CD4-positive, CD25-positive, alpha-beta regulatory T cell (primary cell): ENCODE measurements around the gene PLEKHB1. TPM values are rescaled to one million over a fixed set of nuclear protein-coding genes. Genes with fewer than 3 reads are reported as not detected.

Experiments
- ATAC-seq, 2 donors: fragments of 150-1000 bp; cut with Tn5 transposase; one replicate each; pipeline ENCODE4 v1.10.0; 2021; ENCODE audit warnings: low read depth in 2 of 2, moderate number of reproducible peaks in 2 of 2, moderate library complexity in 1 of 2
- DNase-seq, 3 donors: peaks; one replicate each; pipeline versions ENCODE4 v3.0.0 to v3.0.0-alpha.2; 2012 to 2022; ENCODE audit warnings: mixed read lengths in 1 of 3
- H3K27ac ChIP-seq: one replicate; pipeline ENCODE4 v1.7.0; 2013; ENCODE audit warnings: mild to moderate bottlenecking, low read length; ENCODE audit not compliant: insufficient read depth, poor library complexity, severe bottlenecking
- H3K27me3 ChIP-seq: one replicate; pipeline ENCODE4 v1.7.0; 2013; ENCODE audit warnings: low read length; ENCODE audit not compliant: control insufficient read depth, insufficient read depth
- H3K36me3 ChIP-seq: one replicate; pipeline ENCODE4 v1.7.0; 2013; ENCODE audit warnings: mild to moderate bottlenecking, low read length, moderate library complexity; ENCODE audit not compliant: control insufficient read depth, insufficient read depth
- H3K4me1 ChIP-seq: 2 replicates; pipeline ENCODE4 v1.7.0; 2013; ENCODE audit warnings: mild to moderate bottlenecking, low read length; ENCODE audit not compliant: insufficient read depth, control insufficient read depth, poor library complexity, severe bottlenecking
- H3K4me3 ChIP-seq: one replicate; pipeline ENCODE4 v1.7.0; 2013; ENCODE audit warnings: low read depth, mild to moderate bottlenecking, low read length, moderate library complexity
- H3K9me3 ChIP-seq, 2 experiments: 1 replicate in 1 of 2; 2 replicates in 1 of 2; pipeline ENCODE4 v1.7.0; 2013; ENCODE audit warnings: low read length in 2 of 2, mild to moderate bottlenecking in 1 of 2, moderate library complexity in 1 of 2; ENCODE audit not compliant: control insufficient read depth in 2 of 2
- H3K27ac Mint-ChIP-seq, 3 donors: one replicate each; pipeline ENCODE4 v1.8.0; 2020 to 2022; ENCODE audit warnings: mild to moderate bottlenecking in 3 of 3, mixed read lengths in 3 of 3, moderate library complexity in 2 of 3
- H3K27me3 Mint-ChIP-seq: one replicate; pipeline ENCODE4 v1.8.0; 2022; ENCODE audit warnings: mild to moderate bottlenecking, mixed read lengths
- H3K36me3 Mint-ChIP-seq: one replicate; pipeline ENCODE4 v1.8.0; 2020; ENCODE audit warnings: mixed read lengths
- H3K4me1 Mint-ChIP-seq, 4 donors: one replicate each; pipeline ENCODE4 v1.8.0; 2020 to 2022; ENCODE audit warnings: mixed read lengths in 4 of 4, mild to moderate bottlenecking in 1 of 4
- H3K4me3 Mint-ChIP-seq, 4 donors: one replicate each; pipeline ENCODE4 v1.8.0; 2020 to 2022; ENCODE audit warnings: mild to moderate bottlenecking in 4 of 4, mixed read lengths in 4 of 4, moderate library complexity in 3 of 4
- H3K9me3 Mint-ChIP-seq, 7 donors: one replicate each; pipeline ENCODE4 v1.8.0; 2020 to 2022; ENCODE audit warnings: mixed read lengths in 7 of 7, mild to moderate bottlenecking in 3 of 7, moderate library complexity in 2 of 7
- polyA plus RNA-seq, 4 donors: library from polyadenylated mRNA; unstranded; fragments of 300-500 nt; fragmentation: Illumina TruSeq; gene quantifications; one replicate each; pipeline ENCODE4 v1.2.3, GENCODE V29; 2021
- total RNA-seq: library from RNA; stranded (reverse); gene quantifications from one replicate; pipeline ENCODE4 v1.2.3, GENCODE V29; 2022

PLEKHB1 gene
- total and polyA plus RNA-seq, 5 donors from 2014 or later: 21.3 to 88.0 (median 65.5) TPM

GRCh38 chr11:73622926-73623593, 23.3 kb upstream of the PLEKHB1 start:
- H3K9me3 ChIP-seq: no peaks in the 10 kb centered on the region
- no peak overlapping the region for H3K4me3 ChIP-seq
- Mint-ChIP-seq H3K4me1 (peaks cover 0 to 3% (median 1%) of the 10 kb centered on the region in 4 donors), H3K4me3 (no peak overlapping the region), H3K27ac (no peak overlapping the region), H3K27me3 (peaks cover 31% of the 10 kb centered on the region), H3K36me3 (no peaks in the 10 kb centered on the region), H3K9me3 (no peaks in the 10 kb centered on the region)
- H3K27me3 ChIP-seq: peaks cover 4% of the 10 kb centered on the region
- no peak for ATAC-seq
- H3K4me1 ChIP-seq: no peaks in the 10 kb centered on the region
- H3K27ac ChIP-seq: no peak overlapping the region
- no peak for DNase-seq
- no peaks in the 10 kb centered on the region for H3K36me3 ChIP-seq

- no peaks in the 10 kb centered on the region for H3K36me3 ChIP-seq
- H3K27me3 ChIP-seq: peaks cover 4% of the 10 kb centered on the region
- no peak overlapping the region for H3K4me3 ChIP-seq
- H3K36me3 Mint-ChIP-seq: no peaks in the 10 kb centered on the region
- DNase-seq: no peak
- H3K4me3 Mint-ChIP-seq: no peak overlapping the region
- no peaks in the 10 kb centered on the region for H3K9me3 ChIP-seq
- no peak overlapping the region for H3K27ac ChIP-seq
- no peaks in the 10 kb centered on the region for H3K9me3 Mint-ChIP-seq
- peaks cover 33% of the 10 kb centered on the region for H3K27me3 Mint-ChIP-seq
- ATAC-seq: no peak
- peaks cover 0 to 3% (median 1%) of the 10 kb centered on the region in 4 donors for H3K4me1 Mint-ChIP-seq
- H3K4me1 ChIP-seq: no peaks in the 10 kb centered on the region
- H3K27ac Mint-ChIP-seq: peak overlapping the region in 1 of 3 donors; percentile 88
Measured at GRCh38 chr11:73623686-73624085, 22.7 kb upstream of the PLEKHB1 start.

GRCh38 chr11:73625696-73626318, 20.6 kb upstream of the PLEKHB1 start:
- Histone ChIP-seq H3K27me3 (peaks cover 4% of the 10 kb centered on the region), H3K9me3 (no peaks in the 10 kb centered on the region), H3K4me1 (no peaks in the 10 kb centered on the region), H3K36me3 (no peaks in the 10 kb centered on the region), H3K27ac (no peak overlapping the region), H3K4me3 (no peak overlapping the region)
- Mint-ChIP-seq H3K9me3 (peaks cover 0 to 2% (median 0%) of the 10 kb centered on the region in 7 donors), H3K4me3 (no peak overlapping the region), H3K36me3 (no peaks in the 10 kb centered on the region), H3K27me3 (peaks cover 33% of the 10 kb centered on the region), H3K4me1 (peaks cover 0 to 3% (median 1%) of the 10 kb centered on the region in 4 donors), H3K27ac (no peak overlapping the region)
- DNase-seq (peak; percentile 56 to 73 (median 67)), ATAC-seq (peak; percentile 66 to 72)

GRCh38 chr11:73629907-73630306, 16.5 kb upstream of the PLEKHB1 start:
- H3K36me3 Mint-ChIP-seq: no peaks in the 10 kb centered on the region
- no peak overlapping the region for H3K4me3 ChIP-seq

GRCh38 chr11:73632996-73633395, 13.4 kb upstream of the PLEKHB1 start:
- H3K4me3 ChIP-seq: no peak overlapping the region
- H3K9me3 Mint-ChIP-seq: peaks cover 0 to 7% (median 1%) of the 10 kb centered on the region in 7 donors
- H3K9me3 ChIP-seq: no peaks in the 10 kb centered on the region
- H3K36me3 ChIP-seq: no peaks in the 10 kb centered on the region
- H3K4me3 Mint-ChIP-seq: no peak overlapping the region
- DNase-seq: no peak
- no peaks in the 10 kb centered on the region for H3K4me1 ChIP-seq
- no peak overlapping the region for H3K27ac ChIP-seq
- H3K27ac Mint-ChIP-seq: no peak overlapping the region
- ATAC-seq: no peak
- peaks cover 0 to 12% (median 2%) of the 10 kb centered on the region in 4 donors for H3K4me1 Mint-ChIP-seq
- no peaks in the 10 kb centered on the region for H3K36me3 Mint-ChIP-seq
- H3K27me3 ChIP-seq: no peaks in the 10 kb centered on the region
- H3K27me3 Mint-ChIP-seq: peaks cover 6% of the 10 kb centered on the region

More at GRCh38 chr11:73629907-73630306, 16.5 kb upstream of the PLEKHB1 start:
- Histone ChIP-seq H3K4me1 (no peaks in the 10 kb centered on the region), H3K27me3 (no peaks in the 10 kb centered on the region), H3K9me3 (no peaks in the 10 kb centered on the region), H3K36me3 (no peaks in the 10 kb centered on the region), H3K27ac (no peak overlapping the region)
- Mint-ChIP-seq H3K9me3 (peaks cover 0 to 5% (median 1%) of the 10 kb centered on the region in 7 donors), H3K4me1 (peaks cover 0 to 15% (median 3%) of the 10 kb centered on the region in 4 donors), H3K27me3 (peaks cover 12% of the 10 kb centered on the region), H3K4me3 (no peak overlapping the region), H3K27ac (no peak overlapping the region)
- DNase-seq: no peak
- no peak for ATAC-seq

- Mint-ChIP-seq H3K4me1 (peaks cover 0 to 12% (median 2%) of the 10 kb centered on the region in 4 donors), H3K27me3 (peaks cover 4% of the 10 kb centered on the region), H3K4me3 (peak overlapping the region in 1 of 4 donors; percentile 16), H3K9me3 (peaks cover 0 to 7% (median 1%) of the 10 kb centered on the region in 7 donors), H3K36me3 (no peaks in the 10 kb centered on the region), H3K27ac (peak overlapping the region in 2 of 3 donors; percentile 20 to 82)
- H3K9me3 ChIP-seq: no peaks in the 10 kb centered on the region
- no peaks in the 10 kb centered on the region for H3K4me1 ChIP-seq
- no peak overlapping the region for H3K4me3 ChIP-seq
- H3K27ac ChIP-seq: no peak overlapping the region
- H3K27me3 ChIP-seq: no peaks in the 10 kb centered on the region
- H3K36me3 ChIP-seq: no peaks in the 10 kb centered on the region
- peak in 1 of 3 donors; percentile 32 for DNase-seq
- ATAC-seq: peak in 1 of 2 donors; percentile 63
Measured at GRCh38 chr11:73633999-73634398, 12.4 kb upstream of the PLEKHB1 start.

GRCh38 chr11:73635721-73636120, 10.7 kb upstream of the PLEKHB1 start:
- ATAC-seq (no peak), DNase-seq (no peak)
- Mint-ChIP-seq H3K9me3 (peaks cover 0 to 4% (median 1%) of the 10 kb centered on the region in 7 donors), H3K27ac (no peak overlapping the region), H3K27me3 (peaks cover 4% of the 10 kb centered on the region), H3K4me3 (no peak overlapping the region), H3K4me1 (peaks cover 0 to 20% (median 7%) of the 10 kb centered on the region in 4 donors), H3K36me3 (no peaks in the 10 kb centered on the region)
- H3K4me3 ChIP-seq: no peak overlapping the region
- no peaks in the 10 kb centered on the region for H3K4me1 ChIP-seq
- no peaks in the 10 kb centered on the region for H3K9me3 ChIP-seq
- peaks cover 2% of the 10 kb centered on the region for H3K27me3 ChIP-seq
- H3K36me3 ChIP-seq: no peaks in the 10 kb centered on the region
- H3K27ac ChIP-seq: no peak overlapping the region
